K562 (cell line): ENCODE measurements around the gene TRPV6. TPM values are rescaled to one million over a fixed set of nuclear protein-coding genes. Genes with fewer than 3 reads are reported as not detected.

ENCODE experiments used
- ARID3B ChIP-seq: fragments of 250-450 bp; sonication (Bioruptor Pico); IDR thresholded peaks from 2 replicates; pipeline ENCODE4 v1.4.0; 2020; ENCODE audit warnings: borderline replicate concordance
- CBX3 ChIP-seq, 2 experiments: IDR thresholded peaks; 1 replicate in 1 of 2; 2 replicates in 1 of 2; pipeline ENCODE4 v1.6.1; 2012; ENCODE audit warnings: inconsistent platforms in 2 of 2, low read length in 2 of 2, borderline replicate concordance in 1 of 2, control low read depth in 1 of 2
- EHMT2 ChIP-seq: fragments of 450-650 bp; IDR thresholded peaks from 2 replicates; pipeline ENCODE4 v1.6.1; 2018; ENCODE audit warnings: antibody characterized with exemption
- ELF4 ChIP-seq: fragments of 450-650 bp; formaldehyde crosslinking; IDR thresholded peaks from 2 replicates; pipeline ENCODE4 v1.4.0; 2022; ENCODE audit warnings: missing genetic modification characterization
- ETS1 ChIP-seq: conservative IDR thresholded peaks from 2 replicates; pipeline ENCODE4 v1.6.1; 2011; ENCODE audit warnings: low read depth, mild to moderate bottlenecking, low read length; ENCODE audit not compliant: control insufficient read depth
- FOXP1 ChIP-seq: sonication (generic); formaldehyde crosslinking; IDR thresholded peaks from 2 replicates; pipeline ENCODE4 v1.8.0; 2022; ENCODE audit warnings: mild to moderate bottlenecking, missing genetic modification reagents
- GATAD2A ChIP-seq: fragments of 450-650 bp; IDR thresholded peaks from 2 replicates; pipeline ENCODE4 v1.6.1; 2017
- KHSRP ChIP-seq: fragments of 450-650 bp; IDR thresholded peaks from 2 replicates; pipeline ENCODE4 v1.6.1; 2017
- NFYB ChIP-seq: IDR thresholded peaks from 2 replicates; pipeline ENCODE4 v1.6.1; 2011; ENCODE audit warnings: mild to moderate bottlenecking, moderate library complexity; ENCODE audit not compliant: insufficient read length; ENCODE audit errors: extremely low read depth
- POLR2B ChIP-seq: fragments of 450-650 bp; IDR thresholded peaks from 2 replicates; pipeline ENCODE4 v1.6.1; 2018; ENCODE audit warnings: low read depth; ENCODE audit not compliant: partially characterized antibody
- POLR2G ChIP-seq: fragments of 200-400 bp; formaldehyde crosslinking; IDR thresholded peaks from 2 replicates; pipeline ENCODE4 v1.6.1; 2017; ENCODE audit warnings: low read depth, mild to moderate bottlenecking, antibody characterized with exemption, low read length, moderate library complexity
- PPARD ChIP-seq: fragments of 250-450 bp; sonication (Bioruptor Pico); IDR thresholded peaks from 2 replicates; pipeline ENCODE4 v1.8.0; 2022; ENCODE audit warnings: inconsistent platforms, mild to moderate bottlenecking, moderate library complexity
- RBM34 ChIP-seq: fragments of 200-400 bp; formaldehyde crosslinking; IDR thresholded peaks from 2 replicates; pipeline ENCODE4 v1.6.1; 2018; ENCODE audit warnings: low read length, borderline replicate concordance; ENCODE audit not compliant: insufficient read depth
- RFX1 ChIP-seq: fragments of 450-650 bp; IDR thresholded peaks from 2 replicates; pipeline ENCODE4 v1.6.1; 2016; ENCODE audit warnings: mild to moderate bottlenecking, moderate library complexity
- STAT5A ChIP-seq: IDR thresholded peaks from 2 replicates; pipeline ENCODE4 v1.6.1; 2012; ENCODE audit warnings: low read length, inconsistent platforms, borderline replicate concordance
- TRIM24 ChIP-seq, 2 experiments: fragments of 450-650 bp; IDR thresholded peaks; 2 replicates each; pipeline ENCODE4 v1.6.1; 2016
- YY1 ChIP-seq, 3 experiments: IDR thresholded peaks; 2 replicates each; pipeline ENCODE4 v1.6.1; 2011; ENCODE audit warnings: low read length in 2 of 3, mild to moderate bottlenecking in 2 of 3, moderate library complexity in 2 of 3, borderline replicate concordance in 1 of 3, control low read depth in 1 of 3, low read depth in 1 of 3; ENCODE audit not compliant: insufficient read depth in 3 of 3, insufficient replicate concordance in 2 of 3, control insufficient read depth in 1 of 3, insufficient read length in 1 of 3; ENCODE audit errors: extremely low read depth in 1 of 3
- ZNF165 ChIP-seq: fragments of 250-450 bp; sonication (Bioruptor Pico); IDR thresholded peaks from 2 replicates; pipeline ENCODE4 v1.4.0; 2020; ENCODE audit warnings: borderline replicate concordance
- ZNF408 ChIP-seq: fragments of 250-450 bp; sonication (Bioruptor Pico); IDR thresholded peaks from 2 replicates; pipeline ENCODE4 v1.4.0; 2020; ENCODE audit warnings: low read depth, mild to moderate bottlenecking, moderate library complexity
- ZNF583 ChIP-seq: fragments of 250-450 bp; sonication (Bioruptor Pico); IDR thresholded peaks from 2 replicates; pipeline ENCODE4 v1.4.0; 2020
- ZNF639 ChIP-seq, 2 experiments: fragments of 200-800 bp in 1 of 2; sonication (Bioruptor generic) in 1 of 2; sonication (generic) in 1 of 2; formaldehyde crosslinking in 1 of 2; IDR thresholded peaks in 1 of 2; conservative IDR thresholded peaks in 1 of 2; 2 replicates each; pipeline versions ENCODE4 v1.5.0 to v1.6.1; 2016 to 2020; ENCODE audit warnings: missing compliant biosample characterization in 1 of 2, missing genetic modification characterization in 1 of 2, missing genetic modification reagents in 1 of 2
- polyA plus RNA-seq, 8 experiments: library from polyadenylated mRNA; depleted of rRNA in 4 of 8; stranded (reverse) in 5 of 8; unstranded in 3 of 8; fragments of >200 nt; fragmentation: Nextera tagmentation in 2 of 8; fragmentation: Illumina TruSeq in 1 of 8; extraction: Ambion mirVana in 2 of 8; extraction: Trizol in 1 of 8; gene quantifications; 2 replicates each; pipeline versions ENCODE4 v1.2.1 to v1.2.3, GENCODE V29; 2011 to 2014; ENCODE audit warnings: inconsistent platforms in 1 of 8, missing spikeins in 1 of 8
- total RNA-seq, 7 experiments: library from RNA; depleted of rRNA in 6 of 7; stranded (reverse); fragments of >200 nt in 6 of 7; fragmentation: Illumina TruSeq in 2 of 7; extraction: Trizol in 2 of 7; gene quantifications; 2 replicates each; pipeline versions ENCODE4 v1.2.1 to v1.2.3, GENCODE V29; 2011 to 2021; ENCODE audit warnings: low replicate concordance in 1 of 7
- TF ChIP-seq, protein P1 (sequence below): fragments of 250-450 bp; sonication (Bioruptor Pico); IDR thresholded peaks from 2 replicates; pipeline ENCODE4 v1.8.0; 2021; ENCODE audit warnings: moderate library complexity, mild to moderate bottlenecking, inconsistent platforms

Gene TRPV6
- total and polyA plus RNA-seq, 9 of the 15 experiments (the other 6 are each of a cell fraction or from before 2014, with no cell fraction given): 0.04 to 0.36 (median 0.11) TPM

GRCh38 chr7:142838461-142839213 is 46.9 kb downstream of the TRPV6 start (continued):
- TF ChIP-seq RFX1 (no peak), ETS1 (no peak; the same call in 1 of the 2 replicates), RBM34 (no peak), POLR2B (no peak), ZNF408 (CRISPR knock-in tag) (no peak), PPARD (no peak), EHMT2 (peak; percentile 39; the same call in 1 of the 2 replicates), ARID3B (CRISPR knock-in tag) (no peak), ELF4 (no peak), CBX3 (IDR thresholded peaks at IDR 0.05; ENCODE audit: borderline replicate concordance in 1 of 2, low read length in 2 of 2) (peak in 1 of 2 experiments; percentile 67; a peak in 2 of 3 replicates), ZNF639 (CRISPR knock-in tag; conservative IDR thresholded peaks at IDR 0.05 in 1 of 2, IDR thresholded peaks at IDR 0.05 in 1 of 2) (0 out of 4 replicates have a peak, but pooled peaks of 1 of the 2 experiments have one; percentile 40), STAT5A (peak; percentile 78), GATAD2A (no peak), TRIM24 (IDR thresholded peaks at IDR 0.05) (peak; percentile 32 to 59; a peak in 2 of 4 replicates), KHSRP (no peak), NFYB (no peak), POLR2G (no peak), YY1 (IDR thresholded peaks at IDR 0.05; ENCODE audit: borderline replicate concordance in 1 of 3, control insufficient read depth in 1 of 3, extremely low read depth in 1 of 3, insufficient read depth in 3 of 3, insufficient read length in 1 of 3, insufficient replicate concordance in 2 of 3, low read depth in 1 of 3, low read length in 2 of 3) (peak in 1 of 3 experiments; percentile 16), ZNF165 (CRISPR knock-in tag) (no peak), ZNF583 (CRISPR knock-in tag) (no peak), FOXP1 (no peak)
- TF ChIP-seq, protein P1, sequence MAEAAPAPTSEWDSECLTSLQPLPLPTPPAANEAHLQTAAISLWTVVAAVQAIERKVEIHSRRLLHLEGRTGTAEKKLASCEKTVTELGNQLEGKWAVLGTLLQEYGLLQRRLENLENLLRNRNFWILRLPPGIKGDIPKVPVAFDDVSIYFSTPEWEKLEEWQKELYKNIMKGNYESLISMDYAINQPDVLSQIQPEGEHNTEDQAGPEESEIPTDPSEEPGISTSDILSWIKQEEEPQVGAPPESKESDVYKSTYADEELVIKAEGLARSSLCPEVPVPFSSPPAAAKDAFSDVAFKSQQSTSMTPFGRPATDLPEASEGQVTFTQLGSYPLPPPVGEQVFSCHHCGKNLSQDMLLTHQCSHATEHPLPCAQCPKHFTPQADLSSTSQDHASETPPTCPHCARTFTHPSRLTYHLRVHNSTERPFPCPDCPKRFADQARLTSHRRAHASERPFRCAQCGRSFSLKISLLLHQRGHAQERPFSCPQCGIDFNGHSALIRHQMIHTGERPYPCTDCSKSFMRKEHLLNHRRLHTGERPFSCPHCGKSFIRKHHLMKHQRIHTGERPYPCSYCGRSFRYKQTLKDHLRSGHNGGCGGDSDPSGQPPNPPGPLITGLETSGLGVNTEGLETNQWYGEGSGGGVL (CRISPR knock-in tag): no peak
